Mammary epithelial cell (primary cell): ENCODE measurements around the gene DPYSL4.

ENCODE experiments used
- EZH2 ChIP-seq: IDR thresholded peaks from 2 replicates; pipeline ENCODE4 v1.6.1; 2012; ENCODE audit warnings: low read length, inconsistent platforms, borderline replicate concordance
- TF ChIP-seq, protein P1 (sequence below), 2 donors: IDR thresholded peaks in 1 of 2; conservative IDR thresholded peaks in 1 of 2; 2 replicates each; pipeline ENCODE4 v1.5.1; 2011 to 2012; ENCODE audit warnings: inconsistent platforms in 2 of 2, low read length in 2 of 2, mild to moderate bottlenecking in 2 of 2, control low read depth in 1 of 2, low read depth in 1 of 2; ENCODE audit not compliant: insufficient read depth in 1 of 2; ENCODE audit errors: extremely low read depth in 1 of 2

DNA sequence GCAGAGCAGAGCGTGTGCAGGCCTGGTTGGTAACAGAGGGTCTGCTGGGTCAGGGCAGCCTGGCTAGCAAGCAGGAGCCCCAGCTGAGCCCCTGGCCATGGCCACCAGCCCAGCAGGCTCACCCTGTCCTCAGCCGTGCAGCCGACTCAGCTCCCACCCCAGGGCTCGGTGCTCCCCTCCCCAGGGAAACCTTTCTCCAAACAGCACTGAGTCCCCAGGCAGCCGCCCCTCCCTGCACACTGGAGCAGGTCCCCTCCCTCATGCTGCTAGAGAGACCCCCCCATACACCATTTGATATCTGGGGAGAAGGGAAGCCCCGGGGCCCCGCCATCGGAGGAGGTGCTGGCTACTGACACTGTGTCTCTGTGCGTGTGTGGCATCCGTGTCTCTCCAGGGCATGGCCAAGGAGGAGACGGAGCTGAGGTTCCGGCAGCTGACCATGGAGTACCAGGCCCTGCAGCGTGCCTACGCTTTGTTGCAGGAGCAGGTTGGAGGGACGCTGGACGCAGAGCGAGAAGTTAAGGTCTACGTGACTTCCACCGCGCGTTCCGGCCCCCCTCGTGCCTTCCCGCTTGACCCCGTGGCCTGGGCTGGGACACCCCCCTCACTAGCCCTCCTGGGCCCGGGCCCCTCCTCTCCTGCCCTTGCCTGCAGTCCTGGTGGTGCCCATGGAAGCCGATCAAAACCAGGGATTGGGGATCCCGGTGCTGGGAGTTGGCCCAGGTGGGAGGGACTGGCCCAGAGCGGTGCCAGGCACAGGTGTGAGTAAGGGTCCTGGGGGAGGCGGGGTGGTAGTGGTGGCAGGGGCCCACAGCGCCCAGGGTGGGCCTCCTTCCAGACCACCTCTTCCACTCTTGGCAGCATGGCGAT is 45.0 kb upstream of the DPYSL4 start:
- TF ChIP-seq, protein P1, sequence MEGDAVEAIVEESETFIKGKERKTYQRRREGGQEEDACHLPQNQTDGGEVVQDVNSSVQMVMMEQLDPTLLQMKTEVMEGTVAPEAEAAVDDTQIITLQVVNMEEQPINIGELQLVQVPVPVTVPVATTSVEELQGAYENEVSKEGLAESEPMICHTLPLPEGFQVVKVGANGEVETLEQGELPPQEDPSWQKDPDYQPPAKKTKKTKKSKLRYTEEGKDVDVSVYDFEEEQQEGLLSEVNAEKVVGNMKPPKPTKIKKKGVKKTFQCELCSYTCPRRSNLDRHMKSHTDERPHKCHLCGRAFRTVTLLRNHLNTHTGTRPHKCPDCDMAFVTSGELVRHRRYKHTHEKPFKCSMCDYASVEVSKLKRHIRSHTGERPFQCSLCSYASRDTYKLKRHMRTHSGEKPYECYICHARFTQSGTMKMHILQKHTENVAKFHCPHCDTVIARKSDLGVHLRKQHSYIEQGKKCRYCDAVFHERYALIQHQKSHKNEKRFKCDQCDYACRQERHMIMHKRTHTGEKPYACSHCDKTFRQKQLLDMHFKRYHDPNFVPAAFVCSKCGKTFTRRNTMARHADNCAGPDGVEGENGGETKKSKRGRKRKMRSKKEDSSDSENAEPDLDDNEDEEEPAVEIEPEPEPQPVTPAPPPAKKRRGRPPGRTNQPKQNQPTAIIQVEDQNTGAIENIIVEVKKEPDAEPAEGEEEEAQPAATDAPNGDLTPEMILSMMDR (conservative IDR thresholded peaks at IDR 0.05 in 1 of 2, IDR thresholded peaks at IDR 0.05 in 1 of 2; ENCODE audit: extremely low read depth in 1 of 2, insufficient read depth in 1 of 2, low read depth in 1 of 2, low read length in 2 of 2) = no peak
- no peak for TF ChIP-seq EZH2
